GM12892 (cell line): Measurements from ENCODE around the gene COL9A2.

ENCODE experiments used
- DNase-seq: peaks from one replicate; pipeline ENCODE4 v3.0.0; 2011; ENCODE audit not compliant: insufficient read length
- FAIRE-seq: peaks from 2 replicates; lab custom pipeline; 2011; peaks lifted over from hg19 to GRCh38; lab: Jason Lieb, UNC
- POLR2A ChIP-seq: IDR thresholded peaks from 2 replicates; pipeline ENCODE4 v1.6.1; 2011; ENCODE audit warnings: low read depth, low read length, control low read depth
- POLR2AphosphoS5 ChIP-seq: IDR thresholded peaks from 2 replicates; pipeline ENCODE4 v1.6.1; 2011; ENCODE audit warnings: low read depth, low read length, control low read depth
- TAF1 ChIP-seq: IDR thresholded peaks from 2 replicates; pipeline ENCODE4 v1.6.1; 2011; ENCODE audit warnings: low read depth, mild to moderate bottlenecking, control low read depth, low read length, borderline replicate concordance

Gene COL9A2

DNA sequence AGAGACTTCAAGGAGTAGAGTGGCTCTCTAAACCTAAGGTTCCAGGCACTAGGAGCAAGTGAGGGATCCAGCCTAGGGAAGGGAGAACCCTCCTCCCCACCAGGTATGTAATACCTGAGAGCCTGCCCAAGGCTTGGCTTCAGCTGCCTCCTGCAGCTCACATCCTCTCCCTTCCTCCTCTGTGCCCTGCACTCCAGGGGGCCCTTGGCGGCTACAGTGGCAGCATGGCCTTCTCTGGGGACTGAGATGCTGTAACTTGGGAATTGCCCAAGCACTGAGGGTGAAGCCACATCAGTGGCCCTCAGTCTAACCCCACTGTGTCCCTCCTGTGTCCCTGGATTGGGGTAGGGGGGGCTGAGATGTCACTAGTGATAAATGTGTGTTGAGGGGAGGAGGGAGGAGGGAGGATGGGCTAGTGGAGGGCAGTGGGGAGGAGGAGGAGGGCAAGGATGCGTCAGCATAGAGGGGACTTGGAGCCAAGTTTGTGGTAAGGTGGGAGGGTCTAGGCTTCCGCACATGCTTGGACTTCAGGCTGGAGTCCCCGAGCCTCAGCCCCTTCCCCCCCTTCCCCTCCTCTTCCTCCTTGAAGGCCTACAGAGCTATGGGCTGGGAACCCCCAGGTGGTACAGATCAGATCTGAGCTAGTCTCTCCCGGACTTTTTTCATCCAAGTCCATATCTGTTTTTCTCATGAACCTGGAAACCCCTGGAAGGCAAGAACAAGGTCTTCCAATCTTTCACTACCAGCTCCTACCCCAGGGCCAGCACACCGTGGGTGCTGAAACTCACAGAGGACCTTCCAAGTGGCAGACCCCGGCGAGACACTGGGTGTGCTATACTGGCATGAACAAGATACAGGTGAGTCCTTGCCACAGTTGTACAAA, 17.5 kb downstream of the COL9A2 start:
- FAIRE-seq = no peak
- TF ChIP-seq TAF1 (no peak), POLR2AphosphoS5 (peak; percentile 12; the same call in 1 of the 2 replicates), POLR2A (peak; percentile 23; the same call in 1 of the 2 replicates)
- no peak for DNase-seq

DNA sequence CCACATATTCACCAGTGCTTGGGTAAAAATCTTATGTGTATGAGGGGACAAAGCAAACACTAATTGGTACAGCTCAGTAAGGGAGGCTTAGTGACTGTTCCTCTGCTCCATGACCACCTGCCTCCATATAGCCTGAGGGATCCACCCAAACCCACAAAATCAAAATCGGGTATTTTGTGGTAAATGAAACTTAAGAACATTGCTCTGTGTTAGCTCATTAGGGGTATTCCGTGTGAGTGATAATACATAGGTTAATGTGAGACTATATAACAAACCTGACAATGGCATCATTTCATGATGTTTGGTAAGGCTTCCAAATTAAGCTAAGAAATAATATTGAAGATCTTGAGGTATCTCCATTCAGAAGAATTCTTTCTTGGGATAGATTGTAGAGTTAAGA, 25.8 kb downstream of the COL9A2 start:
- TF ChIP-seq POLR2A (no peak), TAF1 (no peak), POLR2AphosphoS5 (no peak)
- DNase-seq (no peak), FAIRE-seq (no peak)

DNA sequence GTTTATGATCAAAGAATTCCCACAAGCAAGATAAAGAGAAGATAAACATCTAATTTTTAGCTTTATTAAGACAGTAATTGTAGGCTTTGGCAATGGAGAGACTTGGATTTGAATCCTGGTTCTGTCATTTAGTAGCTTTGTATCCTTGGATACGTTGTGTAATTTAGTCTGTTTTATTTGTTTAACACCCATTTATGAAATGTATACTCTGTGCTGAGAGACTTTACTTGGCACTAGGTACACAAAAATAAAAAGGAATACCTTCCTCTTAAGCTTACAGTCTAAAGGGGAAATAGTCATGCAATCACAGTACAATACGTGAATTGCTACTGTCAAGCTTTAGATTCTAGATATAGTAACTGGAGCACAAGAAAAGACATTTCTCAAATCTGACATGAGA, 35.2 kb downstream of the COL9A2 start:
- DNase-seq = no peak
- no peak for FAIRE-seq

DNA sequence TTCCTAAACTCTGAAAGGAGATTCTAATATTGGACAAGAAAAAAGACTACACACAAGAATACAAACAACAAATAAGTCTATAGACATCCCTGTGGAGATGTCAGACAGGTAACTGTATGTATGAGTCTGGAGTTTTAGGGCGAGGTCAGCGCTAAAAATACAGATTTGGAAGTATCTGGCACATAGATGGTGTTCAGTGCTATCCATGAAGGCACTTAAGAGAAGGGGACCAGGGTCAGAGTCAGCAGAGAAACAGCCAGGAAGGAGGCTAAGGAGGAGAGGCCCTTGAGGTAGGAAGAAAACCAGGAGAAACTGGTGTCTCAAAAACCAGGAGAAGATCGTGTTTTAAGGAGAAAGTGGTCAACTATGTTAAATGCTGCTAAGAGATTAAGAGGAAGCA, 41.0 kb downstream of the COL9A2 start:
- DNase-seq (no peak), FAIRE-seq (no peak)
- TF ChIP-seq POLR2AphosphoS5 (no peak), TAF1 (no peak), POLR2A (no peak)

More for the DNA sequence above, 35.2 kb downstream of the COL9A2 start:
- TF ChIP-seq TAF1 = no peak
- no peak for TF ChIP-seq POLR2AphosphoS5
- TF ChIP-seq POLR2A = no peak

DNA sequence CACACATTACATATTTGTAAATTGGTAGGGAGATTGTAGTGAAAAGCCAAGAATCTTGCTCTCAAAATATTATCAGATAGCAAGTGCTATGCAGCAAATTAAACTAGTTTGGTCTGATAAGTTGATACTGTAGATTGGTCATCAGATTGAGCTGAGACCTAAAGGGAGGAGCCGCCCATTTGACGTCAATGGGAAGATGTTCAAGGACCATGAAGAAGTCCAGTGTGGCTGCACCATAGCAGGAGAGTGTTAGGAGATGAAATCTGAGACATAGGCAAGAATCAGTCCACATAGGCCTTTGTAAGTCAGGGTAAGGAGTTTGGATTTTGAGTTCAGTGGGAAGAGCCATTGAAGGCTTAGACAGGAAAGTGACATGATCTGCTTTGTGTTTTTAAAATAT, 42.8 kb downstream of the COL9A2 start:
- DNase-seq = no peak
- TF ChIP-seq POLR2AphosphoS5 (no peak), TAF1 (no peak), POLR2A (no peak)
- peak; percentile 14 for FAIRE-seq

DNA sequence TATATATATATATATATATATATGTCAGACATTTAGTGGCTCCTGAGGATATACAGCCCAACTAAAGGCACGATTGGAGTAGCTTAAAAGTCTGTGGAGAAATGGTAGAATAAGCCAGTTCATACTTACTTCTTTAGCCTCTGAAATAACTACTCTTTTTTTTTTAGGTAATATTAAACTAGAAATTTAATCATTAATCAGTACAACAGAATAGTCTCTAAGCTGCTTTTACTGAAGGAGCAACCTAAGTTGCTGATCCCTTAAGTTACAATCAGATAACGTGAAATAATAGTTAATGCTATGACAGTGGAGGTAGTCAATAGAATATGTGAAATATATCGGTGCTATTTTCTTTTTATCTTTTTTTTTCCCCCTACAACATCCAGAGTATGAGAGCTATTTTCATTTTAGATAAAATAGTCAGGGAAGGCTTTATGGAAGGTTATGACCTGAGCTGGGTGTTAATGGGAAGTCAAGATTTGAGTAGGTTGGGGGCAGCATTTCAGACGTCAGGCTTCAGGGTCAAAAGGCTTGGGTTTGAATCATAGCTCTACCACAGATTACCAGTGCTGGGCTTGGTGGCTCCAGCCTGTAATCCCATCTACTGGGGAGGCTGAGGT, 43.4 kb downstream of the COL9A2 start:
- TF ChIP-seq TAF1 (no peak), POLR2AphosphoS5 (no peak), POLR2A (no peak)
- FAIRE-seq (no peak), DNase-seq (no peak)

DNA sequence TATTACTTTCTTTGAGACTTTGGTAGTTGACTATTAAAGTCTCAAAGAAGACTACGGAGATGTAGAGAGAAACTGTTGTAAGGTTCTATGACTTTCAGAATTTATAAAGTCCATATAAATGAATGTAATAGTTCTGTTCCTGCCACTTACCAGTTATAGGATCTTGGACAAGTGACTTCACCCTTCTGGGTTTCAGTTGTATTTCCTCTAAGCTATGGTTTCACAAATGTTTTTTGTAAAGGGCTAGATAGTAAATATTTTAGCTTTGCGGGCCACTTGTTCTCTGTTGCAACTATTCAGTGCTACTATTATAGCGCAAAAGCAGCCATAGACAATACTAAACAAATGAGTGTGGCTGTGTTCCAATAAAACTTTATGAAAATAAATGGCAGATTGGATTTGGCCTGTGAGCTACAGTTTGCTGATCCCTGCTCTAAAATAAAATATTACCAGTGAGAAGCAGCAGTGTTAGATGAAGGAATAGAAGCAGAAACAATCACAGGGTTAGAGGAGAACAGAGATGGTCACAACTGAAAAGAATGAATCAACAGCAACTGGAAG, 44.4 kb downstream of the COL9A2 start:
- FAIRE-seq (no peak), DNase-seq (no peak)
- TF ChIP-seq TAF1 = no peak
- TF ChIP-seq POLR2AphosphoS5 = no peak
- TF ChIP-seq POLR2A = no peak

DNA sequence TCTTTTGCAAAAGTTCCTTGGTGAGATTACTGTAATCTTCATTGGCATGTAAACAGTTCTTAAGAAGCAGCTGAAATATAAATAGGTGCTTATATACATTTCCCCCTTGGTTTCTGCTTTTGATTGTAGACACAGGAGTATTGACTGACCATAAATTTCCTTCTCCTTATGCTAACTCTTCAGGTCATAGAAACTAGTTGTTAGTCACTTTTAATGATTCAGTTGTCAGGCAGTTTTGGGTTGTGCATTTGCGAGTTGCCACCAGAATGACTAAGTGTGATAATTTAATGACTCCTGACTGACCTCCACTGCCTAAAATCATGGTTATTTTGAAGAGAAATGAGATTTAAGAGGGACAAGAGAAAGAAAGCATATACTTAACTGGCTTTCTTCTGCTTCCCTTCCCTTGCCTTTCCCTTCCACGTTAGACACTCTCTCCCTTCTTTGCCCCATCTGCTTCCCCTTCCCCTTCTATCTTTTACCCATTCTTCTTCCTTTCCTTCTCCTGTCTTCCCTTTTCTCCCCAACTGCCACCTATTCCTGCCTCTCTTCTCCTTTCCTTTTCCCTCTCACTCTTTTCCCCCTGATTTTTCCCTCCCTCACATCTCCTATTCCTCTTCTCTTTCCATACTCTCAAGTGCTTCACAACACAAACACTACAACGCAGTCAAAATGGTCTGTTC, 46.8 kb downstream of the COL9A2 start:
- TF ChIP-seq POLR2A (no peak), POLR2AphosphoS5 (no peak), TAF1 (no peak)
- FAIRE-seq (peak; percentile 46), DNase-seq (no peak)

DNA sequence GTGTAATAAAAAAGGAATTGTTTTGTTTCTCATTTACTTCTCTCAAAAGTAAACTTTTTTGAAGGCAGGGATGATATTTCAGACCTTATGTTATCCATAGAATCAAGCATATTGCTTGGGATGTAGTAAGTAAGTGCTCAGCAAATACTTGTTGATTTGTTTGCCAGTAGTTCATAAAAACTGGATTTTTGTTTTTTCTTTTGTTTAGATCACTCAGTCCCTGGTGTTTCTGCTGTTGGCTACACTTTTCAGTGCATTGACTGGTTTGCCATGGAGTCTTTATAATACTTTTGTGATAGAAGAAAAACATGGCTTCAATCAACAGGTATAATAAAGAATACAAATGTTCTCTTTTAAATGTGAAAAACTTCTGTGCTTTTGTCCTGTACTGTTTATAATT, 48.9 kb downstream of the COL9A2 start:
- TF ChIP-seq POLR2AphosphoS5 (no peak), TAF1 (no peak), POLR2A (no peak)
- DNase-seq (no peak), FAIRE-seq (no peak)

DNA sequence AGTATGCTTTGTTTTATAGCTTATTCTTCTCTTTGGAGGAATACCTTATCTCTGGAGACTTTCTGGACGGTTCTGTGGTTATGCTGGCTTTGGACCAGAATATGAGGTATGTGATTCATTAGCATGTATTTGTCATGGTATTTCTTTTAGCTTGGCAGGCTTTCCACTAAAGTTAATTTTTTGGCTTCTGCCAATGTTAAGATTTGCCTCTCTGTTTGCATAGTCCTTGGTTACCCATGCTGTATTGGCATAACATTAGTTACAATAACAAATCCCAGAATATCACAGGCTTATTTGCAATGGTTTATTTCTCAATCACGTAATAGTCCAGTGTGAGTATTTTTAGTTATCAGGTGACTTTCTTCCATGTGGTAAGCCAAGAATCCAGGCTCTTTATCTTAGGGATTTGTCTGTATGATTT, 49.3 kb downstream of the COL9A2 start:
- FAIRE-seq (no peak), DNase-seq (no peak)

More for the DNA sequence above, 49.3 kb downstream of the COL9A2 start:
- TF ChIP-seq POLR2A = no peak
- no peak for TF ChIP-seq TAF1
